Measurements from ENCODE around the gene FAM76A.
A peak's percentile ranks its signal among the peaks of the same experiment; 100 is the strongest.

Gene FAM76A

DNA sequence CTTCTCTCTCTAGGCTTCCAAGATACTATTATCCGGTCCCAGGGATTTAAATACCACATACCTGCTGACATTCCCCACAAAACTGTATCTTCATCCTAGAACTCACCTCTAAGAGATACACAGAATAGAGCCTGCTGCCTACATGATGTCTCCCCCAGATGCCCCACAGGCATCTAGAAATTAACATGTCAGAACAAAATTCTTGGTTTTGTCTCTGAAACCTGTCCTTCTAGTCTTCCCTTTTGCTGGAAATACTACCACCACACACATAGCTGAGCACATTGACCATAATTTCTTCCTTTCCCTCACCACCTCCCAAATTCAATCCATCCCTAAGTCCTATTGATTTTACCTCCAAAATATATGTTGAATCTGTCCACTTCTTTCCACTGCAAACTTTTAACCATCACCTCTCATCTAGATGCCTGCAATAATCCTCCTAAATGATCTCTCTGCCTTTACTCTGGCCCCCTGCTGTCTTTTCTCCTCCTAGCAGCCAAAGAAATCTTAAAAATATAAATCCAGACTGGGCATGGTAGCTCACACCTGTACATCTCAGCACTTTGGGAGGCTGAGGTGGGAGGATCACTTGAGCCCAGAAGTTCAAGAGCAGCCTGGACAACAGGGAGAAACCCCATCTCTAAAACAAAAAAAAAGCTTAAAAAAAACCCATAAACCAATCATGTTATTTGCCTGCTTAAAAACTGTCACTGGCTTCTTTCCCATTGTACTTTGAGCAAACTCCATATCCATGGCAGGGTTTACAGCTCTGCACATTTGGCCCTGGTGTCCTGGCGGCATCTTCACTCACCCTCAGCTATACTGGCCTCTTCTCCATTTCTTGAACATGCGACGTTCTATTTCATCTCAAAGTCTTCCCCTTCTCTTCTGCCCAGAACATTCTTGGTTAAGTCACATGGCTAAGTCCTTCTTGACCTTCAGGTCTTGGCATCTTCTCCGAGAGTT, 6.2 kb upstream of the FAM76A start:
- no peak overlapping the region for H3K27ac ChIP-seq
- H3K4me3 ChIP-seq: no peak overlapping the region

DNA sequence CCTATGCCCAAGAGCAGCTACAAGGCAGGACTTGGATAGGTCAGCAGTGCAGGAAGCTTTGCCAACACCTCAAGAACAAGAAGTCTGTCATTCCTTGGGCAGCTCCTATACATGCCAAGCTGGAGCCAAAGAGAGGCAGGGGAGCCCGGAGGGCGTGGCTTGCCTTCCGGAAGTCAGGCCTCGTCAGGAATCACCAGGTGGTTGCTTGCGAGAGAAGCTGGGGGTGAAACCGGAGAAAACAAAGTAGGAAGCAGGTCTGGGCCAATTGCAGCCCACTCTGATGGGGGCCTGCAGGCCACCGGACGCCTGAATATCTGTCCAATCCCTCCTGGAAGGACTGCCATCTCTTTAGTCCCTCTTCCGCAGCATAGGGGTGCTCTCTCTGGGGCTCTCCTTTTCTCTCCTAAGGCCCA, 794 bp upstream of the FAM76A start:
- peak overlapping the region; percentile 12 to 99 (median 91) for H3K4me3 ChIP-seq

DNA sequence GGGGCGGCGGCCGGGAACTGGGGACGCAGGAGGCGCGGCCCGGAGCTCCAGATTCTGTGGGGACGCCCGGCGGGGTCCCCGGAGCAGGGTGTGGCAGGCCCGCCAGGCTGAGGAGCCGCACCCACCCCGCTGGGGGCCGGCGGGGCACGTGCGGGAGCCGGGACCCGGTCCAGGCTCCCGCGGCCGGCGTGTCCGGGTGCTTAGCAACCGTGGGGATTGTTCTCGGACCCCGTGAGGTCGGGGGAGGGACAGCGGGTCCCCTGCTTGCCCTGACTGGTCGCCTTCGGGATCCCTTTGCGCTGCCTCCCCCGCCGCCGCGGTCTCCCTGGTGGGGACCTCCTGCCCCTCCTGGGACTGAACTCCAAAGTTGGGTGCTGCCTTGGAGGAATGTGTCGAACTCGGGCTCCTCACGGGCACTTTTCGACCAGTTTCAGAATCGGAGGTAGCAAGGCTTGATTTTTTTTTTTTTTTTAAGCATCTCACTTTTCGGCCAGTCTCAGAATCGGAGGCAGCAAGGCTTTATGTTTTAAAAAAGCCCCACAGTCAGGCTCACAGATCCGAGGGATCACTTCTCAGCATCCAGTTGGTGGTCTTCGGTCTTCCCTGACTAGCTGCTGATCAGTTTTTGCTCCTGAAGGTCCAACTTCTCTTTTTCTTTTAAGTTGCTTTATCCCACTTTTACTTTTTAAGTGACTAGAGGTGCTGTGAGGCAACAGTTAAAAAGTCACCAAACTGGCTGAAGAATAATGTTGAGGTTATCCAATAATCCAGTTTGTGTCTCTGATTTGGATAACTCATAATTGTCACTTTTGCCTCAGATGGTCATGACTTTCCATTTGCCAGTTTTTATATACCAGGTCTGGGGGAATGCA, 648 bp downstream of the FAM76A start:
- peak overlapping the region; percentile 67 to 99 (median 92) for H3K27ac ChIP-seq
- peak overlapping the region; percentile 54 to 100 (median 95) for H3K4me3 ChIP-seq

More for the DNA sequence above, 794 bp upstream of the FAM76A start:
- H3K27ac ChIP-seq: peak overlapping the region; percentile 45 to 99 (median 90)

DNA sequence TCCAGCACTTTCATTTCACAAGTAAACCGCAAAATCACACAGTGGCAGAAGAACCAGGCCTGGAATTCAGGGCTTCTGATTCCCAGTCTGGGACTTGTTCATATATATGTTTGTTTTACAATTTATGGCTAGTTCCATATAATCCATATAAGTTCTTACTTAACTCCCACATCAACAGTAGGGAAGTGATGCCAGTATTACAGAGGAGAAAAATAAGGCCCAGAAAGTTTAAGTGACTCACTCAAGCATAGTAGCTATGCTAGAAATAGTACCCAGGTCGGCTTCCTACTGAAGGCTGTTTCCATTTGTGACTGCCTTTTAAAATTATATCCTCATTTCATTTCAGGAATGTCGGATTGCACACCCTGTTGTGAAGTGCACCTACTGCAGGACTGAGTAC, 1.4 kb downstream of the FAM76A start:
- peak overlapping the region in 1 of 7 experiments; percentile 91 for H3K4me3 ChIP-seq
- H3K27ac ChIP-seq: peak overlapping the region in 7 of 21 experiments; percentile 80 to 98 (median 95)

DNA sequence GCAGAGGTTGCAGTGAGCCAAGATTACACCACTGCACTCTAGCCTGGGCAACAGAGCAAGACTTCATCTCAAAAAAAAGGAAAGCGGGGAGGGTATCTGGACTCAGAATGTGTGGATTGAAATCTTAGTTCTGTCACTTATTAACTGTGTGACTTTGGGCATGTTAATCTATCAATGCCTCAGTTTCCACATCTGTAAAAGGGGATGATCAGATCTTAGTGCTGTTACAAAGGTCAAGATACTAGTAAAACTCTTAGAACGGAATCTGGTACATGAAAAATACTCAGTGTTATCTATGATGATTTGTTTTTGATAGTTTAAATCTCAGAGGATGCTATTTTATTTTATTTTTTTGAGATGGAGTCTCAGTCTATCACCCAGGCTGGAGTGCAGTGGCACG, 10.5 kb downstream of the FAM76A start:
- Histone ChIP-seq H3K27ac (no peak overlapping the region), H3K4me3 (no peak overlapping the region)

DNA sequence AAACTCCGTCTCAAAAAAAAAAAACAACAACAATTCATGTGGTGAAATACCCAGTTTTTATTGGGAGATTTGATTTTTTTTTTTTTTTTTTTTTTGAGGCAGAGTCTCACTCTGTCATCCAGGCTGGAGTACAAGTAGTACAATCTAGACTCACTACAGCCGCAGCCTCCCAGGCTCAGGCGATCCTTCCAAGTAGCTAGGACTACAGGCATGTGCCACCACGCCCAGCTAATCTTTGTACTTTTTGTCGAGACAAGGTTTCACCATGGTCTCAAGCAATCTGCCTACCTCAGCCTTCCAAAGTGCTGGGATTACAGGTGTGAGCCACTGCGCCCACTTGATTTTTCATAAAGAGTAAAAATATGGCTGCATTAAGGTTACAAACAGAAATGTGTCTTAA, 15.4 kb downstream of the FAM76A start:
- Histone ChIP-seq H3K4me3 (no peak overlapping the region), H3K27ac (no peak overlapping the region)

DNA sequence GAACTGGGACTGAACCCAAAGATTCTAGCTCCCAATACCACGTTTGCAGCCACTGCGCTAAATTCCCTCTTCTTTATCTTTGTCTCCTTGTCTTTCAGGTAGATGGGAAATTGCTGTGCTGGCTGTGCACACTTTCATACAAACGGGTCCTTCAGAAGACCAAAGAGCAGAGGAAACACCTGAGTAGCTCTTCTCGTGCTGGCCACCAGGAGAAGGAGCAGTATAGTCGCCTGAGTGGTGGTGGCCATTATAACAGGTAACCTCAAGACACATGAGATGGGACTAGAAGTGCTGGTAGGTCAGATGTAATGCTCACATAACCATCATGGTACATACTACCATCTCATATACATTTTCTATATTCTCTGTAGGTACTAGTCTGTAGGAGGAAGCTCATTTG, 18.8 kb downstream of the FAM76A start:
- H3K27ac ChIP-seq: no peak overlapping the region
- no peak overlapping the region for H3K4me3 ChIP-seq

DNA sequence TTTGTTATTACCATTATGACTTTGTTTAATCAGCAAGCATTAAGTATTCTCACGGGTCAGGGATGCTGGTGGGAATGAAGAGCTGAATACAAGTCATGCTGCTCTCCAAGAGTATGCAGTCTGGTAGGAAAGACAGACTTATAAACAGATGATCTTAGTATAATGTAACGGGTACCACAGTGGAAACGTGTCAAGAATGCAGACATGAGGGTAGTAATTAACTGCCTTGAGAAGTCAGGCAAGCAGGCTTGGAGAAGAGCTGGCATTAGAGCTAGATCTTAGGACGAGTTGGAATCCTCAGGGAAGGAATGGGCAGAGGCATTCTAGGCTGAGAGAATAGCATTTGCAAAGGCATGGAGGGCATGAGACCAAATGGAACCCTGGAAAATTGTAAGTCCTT, 19.7 kb downstream of the FAM76A start:
- Histone ChIP-seq H3K4me3 (no peak overlapping the region), H3K27ac (no peak overlapping the region)

DNA sequence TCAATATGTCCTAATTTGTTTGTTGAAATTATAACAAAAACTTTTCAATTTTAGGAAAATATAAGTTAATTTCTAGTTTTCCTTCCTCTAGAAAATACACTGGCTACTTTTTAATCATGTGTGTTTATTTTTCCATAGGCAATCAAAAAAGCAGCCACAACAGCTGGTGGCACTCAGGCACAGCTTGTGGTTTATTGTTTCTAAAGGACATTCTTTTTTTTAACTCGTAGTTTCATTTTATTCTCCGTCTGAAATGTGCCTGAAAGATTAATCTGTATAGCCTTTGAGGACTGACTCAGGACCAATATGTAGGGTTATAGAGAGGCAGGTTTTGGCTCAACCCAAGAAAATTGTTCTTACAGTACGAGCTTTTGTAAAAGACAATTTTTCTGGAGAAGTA, 26.6 kb downstream of the FAM76A start:
- H3K27ac ChIP-seq: no peak overlapping the region
- no peak overlapping the region for H3K4me3 ChIP-seq

DNA sequence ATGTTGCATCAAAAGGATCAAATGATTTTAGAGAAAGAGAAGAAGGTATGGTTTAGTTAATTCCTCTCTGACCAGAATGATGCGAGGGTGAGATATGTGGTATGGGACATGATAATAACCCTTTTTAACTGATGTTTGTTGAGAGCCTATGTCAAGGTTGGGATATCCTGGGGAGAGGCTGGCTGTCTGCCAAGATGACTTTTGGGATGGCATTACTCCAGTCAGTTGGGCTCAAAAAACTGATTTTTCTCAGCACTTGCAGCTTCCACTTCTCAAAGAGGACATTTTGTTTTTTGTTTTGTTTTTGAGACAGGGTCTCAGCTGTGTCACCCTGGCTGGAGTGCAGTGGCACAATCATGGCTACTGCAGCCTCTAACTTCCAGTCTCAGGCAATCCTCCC, 29.5 kb downstream of the FAM76A start:
- Histone ChIP-seq H3K27ac (no peak overlapping the region), H3K4me3 (no peak overlapping the region)

DNA sequence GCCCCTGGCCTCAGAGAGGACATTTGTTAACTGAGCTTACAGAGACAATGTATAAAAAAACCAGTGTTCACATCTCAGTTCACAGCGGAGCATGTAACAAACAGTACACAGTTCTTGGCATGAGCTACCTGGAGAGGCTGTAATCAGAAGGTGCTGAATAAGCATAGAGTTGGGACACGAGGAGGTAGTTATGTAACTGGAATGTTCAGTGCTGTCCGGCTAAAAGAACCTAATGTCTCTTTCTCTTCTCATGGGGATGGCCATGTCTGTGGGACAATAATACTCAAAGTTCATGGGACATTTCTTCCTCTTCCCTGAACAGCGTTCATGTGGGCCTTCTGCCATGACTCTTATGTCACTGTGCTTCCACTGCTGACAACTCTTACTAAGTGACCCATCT, 30.1 kb downstream of the FAM76A start:
- H3K27ac ChIP-seq: no peak overlapping the region

DNA sequence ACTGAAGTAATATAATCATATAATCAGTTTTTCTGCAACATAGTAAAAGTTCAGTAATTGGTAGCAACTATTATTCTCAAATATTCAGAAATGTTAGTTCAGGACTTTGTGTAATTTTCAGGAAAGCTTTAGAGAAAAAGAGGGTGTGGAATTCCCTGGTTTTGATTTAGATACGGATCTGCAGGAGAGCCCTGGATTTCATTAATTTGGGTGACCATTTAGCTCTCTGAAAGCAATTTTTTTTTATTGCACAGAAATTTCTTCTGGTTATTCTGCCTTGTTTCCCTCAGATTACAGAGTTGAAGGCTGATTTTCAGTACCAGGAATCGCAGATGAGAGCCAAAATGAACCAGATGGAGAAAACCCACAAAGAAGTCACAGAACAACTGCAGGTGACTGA, 33.5 kb downstream of the FAM76A start:
- Histone ChIP-seq H3K27ac (no peak overlapping the region), H3K4me3 (no peak overlapping the region)

More for the DNA sequence above, 30.1 kb downstream of the FAM76A start:
- no peak overlapping the region for H3K4me3 ChIP-seq

DNA sequence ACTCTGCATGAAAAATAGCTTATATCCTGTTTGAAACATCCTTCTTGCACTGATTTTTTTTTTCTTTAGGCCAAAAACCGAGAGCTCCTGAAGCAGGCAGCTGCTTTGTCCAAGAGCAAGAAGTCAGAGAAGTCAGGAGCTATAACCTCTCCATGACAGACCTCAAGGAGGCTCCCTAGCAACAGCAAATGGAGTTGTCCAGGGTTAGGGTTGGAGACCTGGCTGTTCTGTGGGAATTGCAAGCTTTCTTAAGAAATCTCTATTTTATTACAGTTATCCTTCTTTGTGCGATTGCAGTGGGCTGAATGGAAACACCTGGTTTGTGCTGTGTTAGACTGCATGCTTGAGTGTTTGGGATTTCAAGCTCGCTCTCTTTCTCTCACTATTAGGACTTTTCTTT, 34.7 kb downstream of the FAM76A start:
- no peak overlapping the region for H3K27ac ChIP-seq
- no peak overlapping the region for H3K4me3 ChIP-seq

DNA sequence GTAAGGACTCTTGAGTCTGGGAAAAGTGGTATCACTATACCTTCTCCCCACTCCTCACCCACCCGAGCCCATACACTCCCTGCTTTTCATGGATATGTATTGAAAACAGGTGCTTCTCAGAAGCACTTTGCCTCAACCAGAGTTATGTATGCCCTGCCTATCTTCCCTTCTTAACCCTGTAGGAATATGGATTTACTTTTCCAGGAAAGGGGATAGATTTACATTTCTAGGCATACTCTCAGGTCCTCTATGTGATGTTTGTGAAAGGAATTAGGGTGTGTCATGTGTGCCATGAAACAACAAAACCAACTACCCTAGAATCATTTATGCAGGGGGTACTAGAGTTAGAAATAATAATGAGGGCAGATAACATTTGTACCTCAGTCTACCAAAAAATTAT, 36.3 kb downstream of the FAM76A start:
- H3K27ac ChIP-seq: no peak overlapping the region
- no peak overlapping the region for H3K4me3 ChIP-seq

DNA sequence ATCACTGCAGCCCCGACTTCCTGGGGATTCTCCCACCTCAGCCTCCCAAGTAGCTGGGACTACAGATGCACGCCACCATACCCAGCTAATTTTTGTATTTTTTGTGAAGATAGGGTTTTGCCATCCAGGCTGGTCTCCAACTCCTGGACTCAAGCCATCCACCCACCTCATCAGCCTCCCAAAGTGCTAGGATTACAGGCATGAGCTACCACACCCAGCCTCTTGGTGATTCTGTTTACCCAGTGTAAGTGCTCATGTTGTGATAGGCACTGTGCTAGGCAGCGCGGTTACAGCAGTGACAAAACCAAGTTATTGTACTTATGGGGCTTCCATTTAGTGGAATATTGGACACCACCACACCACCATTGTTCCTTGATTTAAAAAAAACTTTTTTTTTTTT, 37.6 kb downstream of the FAM76A start:
- no peak overlapping the region for H3K4me3 ChIP-seq
- H3K27ac ChIP-seq: no peak overlapping the region

DNA sequence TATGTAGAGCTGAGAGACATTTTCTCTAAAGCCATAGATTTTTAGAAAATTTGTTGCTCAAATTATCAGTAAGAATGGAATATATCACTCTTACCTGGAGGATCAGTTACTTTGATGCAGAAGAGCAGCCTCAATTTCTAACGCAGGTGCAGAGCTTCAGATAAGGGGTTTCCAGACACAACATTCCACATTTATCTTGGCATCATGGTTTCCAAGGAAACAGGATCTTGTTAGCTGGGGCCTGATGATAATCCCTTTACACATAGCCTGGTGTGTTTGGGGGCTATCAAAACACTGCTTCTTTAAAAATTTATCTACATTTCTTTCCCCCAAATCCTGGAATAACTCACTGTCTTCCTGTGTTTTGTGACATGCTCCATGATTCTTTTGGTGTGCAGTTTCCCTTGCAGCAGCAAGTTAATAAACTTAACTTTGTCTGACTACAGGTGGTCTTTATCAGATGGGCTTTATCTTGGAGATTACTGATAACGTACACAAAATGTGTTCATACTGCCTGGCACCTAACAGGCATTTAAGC, 44.6 kb downstream of the FAM76A start:
- Histone ChIP-seq H3K4me3 (no peak overlapping the region), H3K27ac (no peak overlapping the region)

DNA sequence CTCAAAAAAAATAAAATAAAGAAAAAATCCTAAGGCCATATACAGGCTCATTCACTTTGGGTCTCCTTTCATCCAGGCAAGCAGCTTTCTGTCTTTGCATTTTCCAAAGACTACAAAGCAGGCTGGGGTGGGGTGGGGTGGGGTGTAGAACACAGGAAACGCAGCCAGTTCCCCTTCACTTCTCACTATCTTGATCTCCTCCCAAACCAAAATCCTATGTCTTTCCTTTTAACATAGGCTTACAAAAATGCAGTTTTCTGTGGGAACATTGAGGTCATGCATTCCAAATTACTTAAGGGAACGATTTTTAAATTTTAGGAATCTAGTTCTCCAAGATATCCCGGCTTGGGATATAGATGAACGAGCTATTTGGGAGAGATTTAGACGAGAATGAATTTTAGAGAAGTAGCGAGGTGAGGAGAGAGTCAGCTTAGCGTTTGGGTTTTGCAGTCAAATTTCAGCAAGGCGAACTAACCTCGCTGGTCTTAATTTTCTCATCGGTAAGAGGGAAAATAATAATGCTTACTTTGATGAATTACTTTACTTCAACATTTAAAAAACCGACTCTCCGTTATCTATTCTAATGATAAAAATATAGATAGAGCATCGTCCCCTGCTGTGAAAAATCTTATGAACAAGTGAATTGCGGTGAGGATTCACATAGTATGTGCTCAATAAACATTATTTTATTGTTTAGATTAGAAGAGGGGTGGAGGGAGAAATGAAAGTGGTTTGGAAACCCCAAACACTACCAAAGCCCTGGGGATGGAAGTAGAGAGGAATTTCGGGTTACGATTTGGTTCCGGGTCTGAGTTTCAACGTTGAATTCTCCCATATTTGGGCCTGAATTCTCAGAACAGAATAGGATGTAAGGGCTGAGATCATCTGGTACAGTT, 46.5 kb downstream of the FAM76A start:
- Histone ChIP-seq H3K4me3 (peak overlapping the region; percentile 82 to 98 (median 90)), H3K27ac (peak overlapping the region in 18 of 21 experiments; percentile 44 to 98 (median 94))

DNA sequence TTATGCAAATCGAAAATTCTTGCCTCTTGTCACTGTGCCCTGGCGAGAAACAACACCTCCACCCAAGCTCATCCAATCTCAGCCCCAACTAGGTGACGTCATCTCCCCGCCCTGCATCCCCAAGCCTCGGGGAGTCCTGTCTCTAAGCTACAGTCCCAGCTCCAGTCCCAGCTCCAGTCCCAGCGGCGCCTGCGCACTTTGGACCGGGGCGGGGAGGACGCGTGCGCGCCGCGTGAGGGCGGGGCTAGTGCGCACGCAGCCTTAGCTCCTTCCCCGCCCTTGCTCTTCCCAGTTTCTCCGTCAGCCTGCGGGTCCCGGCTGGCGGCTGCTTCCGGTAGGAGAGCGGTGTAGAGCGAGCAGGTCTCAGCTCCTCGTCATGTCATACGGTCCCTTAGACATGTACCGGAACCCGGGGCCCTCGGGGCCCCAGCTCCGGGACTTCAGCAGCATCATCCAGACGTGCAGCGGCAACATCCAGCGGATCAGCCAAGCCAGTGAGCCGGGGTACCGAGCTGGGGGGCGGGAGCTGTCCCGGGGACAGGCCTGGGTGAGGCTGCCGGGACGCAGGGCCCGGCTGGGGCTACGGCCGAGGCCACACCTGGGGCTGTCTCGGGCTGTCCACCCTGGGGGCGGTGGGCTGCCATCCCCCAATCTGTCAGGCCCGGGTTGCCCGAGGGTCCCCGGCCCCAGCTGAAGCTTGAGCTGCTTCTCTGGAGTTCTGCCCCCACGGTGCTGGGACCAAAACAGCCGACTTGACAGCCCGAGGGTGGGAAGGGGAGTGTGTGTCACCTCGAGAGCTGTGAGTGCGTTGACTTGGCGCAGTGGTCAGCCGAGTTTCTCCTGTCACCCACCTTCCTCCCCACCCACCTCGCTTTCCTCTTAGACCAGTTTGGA, 47.4 kb downstream of the FAM76A start, which contains the start of gene STX12:
TSS of gene STX12 (plus strand) at position 288 of the 894 bp plus-strand sequence. CDS start at position 377, 89 bp downstream.
- Histone ChIP-seq H3K27ac (peak within 1 kb of the TSS; percentile 90 to 100 (median 96)), H3K4me3 (peak within 1 kb of the TSS; percentile 82 to 98 (median 90))

All from skin epidermis (tissue), 12 donors.